ENCODE measurements around the gene MYO18B.

DNA sequence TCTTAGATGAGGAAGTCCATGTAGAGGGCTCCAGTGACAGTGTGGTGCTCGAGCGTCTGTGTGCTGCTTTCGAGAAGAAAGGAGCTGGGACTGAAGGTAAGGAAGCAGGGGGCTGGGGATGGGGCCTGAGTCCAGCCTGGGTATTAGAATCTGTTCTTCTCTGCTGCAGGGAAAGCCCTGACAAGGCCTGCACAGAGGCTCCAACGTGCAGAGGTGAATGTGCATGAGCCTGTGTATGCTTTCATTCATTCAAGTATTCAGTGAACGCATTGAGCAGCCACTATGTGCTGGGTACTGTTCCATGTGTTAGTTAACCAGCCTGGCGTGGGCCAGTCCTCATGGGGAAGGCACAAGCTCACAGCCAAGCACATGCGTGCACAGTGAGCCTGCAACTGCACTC lies 93.4 kb downstream of the MYO18B start:
- TF ChIP-seq, protein P1, sequence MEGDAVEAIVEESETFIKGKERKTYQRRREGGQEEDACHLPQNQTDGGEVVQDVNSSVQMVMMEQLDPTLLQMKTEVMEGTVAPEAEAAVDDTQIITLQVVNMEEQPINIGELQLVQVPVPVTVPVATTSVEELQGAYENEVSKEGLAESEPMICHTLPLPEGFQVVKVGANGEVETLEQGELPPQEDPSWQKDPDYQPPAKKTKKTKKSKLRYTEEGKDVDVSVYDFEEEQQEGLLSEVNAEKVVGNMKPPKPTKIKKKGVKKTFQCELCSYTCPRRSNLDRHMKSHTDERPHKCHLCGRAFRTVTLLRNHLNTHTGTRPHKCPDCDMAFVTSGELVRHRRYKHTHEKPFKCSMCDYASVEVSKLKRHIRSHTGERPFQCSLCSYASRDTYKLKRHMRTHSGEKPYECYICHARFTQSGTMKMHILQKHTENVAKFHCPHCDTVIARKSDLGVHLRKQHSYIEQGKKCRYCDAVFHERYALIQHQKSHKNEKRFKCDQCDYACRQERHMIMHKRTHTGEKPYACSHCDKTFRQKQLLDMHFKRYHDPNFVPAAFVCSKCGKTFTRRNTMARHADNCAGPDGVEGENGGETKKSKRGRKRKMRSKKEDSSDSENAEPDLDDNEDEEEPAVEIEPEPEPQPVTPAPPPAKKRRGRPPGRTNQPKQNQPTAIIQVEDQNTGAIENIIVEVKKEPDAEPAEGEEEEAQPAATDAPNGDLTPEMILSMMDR (conservative IDR thresholded peaks at IDR 0.05) = no peak
- no peak for TF ChIP-seq ZFX (IDR thresholded peaks at IDR 0.05)

Measured in C4-2B (cell line).